Measurements from ENCODE around the gene ELK1. TPM values are rescaled to one million over a fixed set of nuclear protein-coding genes. Genes with fewer than 3 reads are reported as not detected.
A peak's percentile ranks its signal among the peaks of the same experiment; 100 is the strongest.

The ELK1 gene
- total and polyA plus RNA-seq, 2 of the 8 experiments (the other 6 are each of a cell fraction or from before 2014, with no cell fraction given) = 31.9 to 42.2 TPM

- Histone ChIP-seq H3K79me1 (ENCODE audit: low read depth, low read length) (no peaks in the 10 kb centered on the region; the same call in 1 of the 2 replicates), H3K9me3 (ENCODE audit: insufficient read depth in 2 of 2, low read depth in 1 of 2, low read length in 1 of 2) (no peaks in the 10 kb centered on the region), H3K27ac (ENCODE audit: low read depth, low read length) (peak overlapping the region; percentile 73), H3K56ac (replicated peaks; ENCODE audit: insufficient read length, low read depth, low read length) (no peak overlapping the region), H2BK120ac (replicated peaks; ENCODE audit: low read depth, low read length) (no peak overlapping the region), H4K5ac (ENCODE audit: insufficient read length, low read depth, low read length) (no peak overlapping the region), H3K79me2 (ENCODE audit: control insufficient read depth in 1 of 2, insufficient read depth in 2 of 2, low read length in 2 of 2) (peaks cover 4 to 18% of the 10 kb centered on the region in 2 experiments; a peak in 3 of 4 replicates), H4K8ac (ENCODE audit: extremely low read depth, insufficient read depth, low read length) (no peak overlapping the region), H2AK5ac (ENCODE audit: low read depth, low read length) (no peak overlapping the region), H2BK12ac (ENCODE audit: low read depth, low read length) (no peak overlapping the region), H3K9ac (replicated peaks in 1 of 4; ENCODE audit: extremely low read depth in 1 of 4, low read depth in 3 of 4, low read length in 3 of 4) (peak overlapping the region in 3 of 4 experiments; percentile 48 to 74 (median 68); a peak in 6 of 7 replicates), H2AFZ (ENCODE audit: low read length) (peak overlapping the region; percentile 76; the same call in 1 of the 2 replicates), H4K91ac (replicated peaks; ENCODE audit: insufficient read length, low read length) (no peak overlapping the region), H3K4me2 (ENCODE audit: insufficient read depth in 1 of 2, low read depth in 2 of 2, low read length in 2 of 2) (peak overlapping the region; percentile 82 to 92), H3K4me3 (ENCODE audit: extremely low read depth in 1 of 4, insufficient read depth in 2 of 4, low read depth in 3 of 4, low read length in 4 of 4) (peak overlapping the region; percentile 54 to 69 (median 64); a peak in 7 of 8 replicates), H2BK5ac (ENCODE audit: low read depth, low read length) (no peak overlapping the region; the same call in 1 of the 2 replicates), H4K20me1 (replicated peaks in 1 of 2; ENCODE audit: control insufficient read depth in 1 of 2, insufficient read depth in 2 of 2, low read length in 2 of 2) (peaks cover 0 to 1% of the 10 kb centered on the region in 2 experiments), H2BK20ac (ENCODE audit: low read length) (no peak overlapping the region), H3K4me1 (replicated peaks in 1 of 4; ENCODE audit: control insufficient read depth in 3 of 4, insufficient read depth in 4 of 4, low read length in 3 of 4) (peaks cover 0 to 6% (median 1%) of the 10 kb centered on the region in 4 experiments; a peak in 3 of 7 replicates), H3K23ac (ENCODE audit: insufficient read length) (no peak overlapping the region), H3K27me3 (replicated peaks in 1 of 4; ENCODE audit: control insufficient read depth in 3 of 4, extremely low read depth in 1 of 4, insufficient read depth in 3 of 4, low read length in 3 of 4) (no peaks in the 10 kb centered on the region), H2BK15ac (ENCODE audit: low read length) (no peak overlapping the region), H3K14ac (ENCODE audit: insufficient read length) (no peak overlapping the region), H3K18ac (ENCODE audit: extremely low read depth, low read length) (no peak overlapping the region; the same call in 1 of the 2 replicates), H3K36me3 (ENCODE audit: control insufficient read depth in 2 of 4, insufficient read depth in 4 of 4, low read length in 3 of 4) (peaks cover 0 to 6% (median 3%) of the 10 kb centered on the region in 4 experiments; a peak in 3 of 8 replicates), H3K23me2 (ENCODE audit: low read depth, low read length) (no peaks in the 10 kb centered on the region; the same call in 1 of the 2 replicates), H3K4ac (replicated peaks; ENCODE audit: insufficient read length, low read depth, low read length) (no peak overlapping the region)
- FAIRE-seq = peak; percentile 32
- TF ChIP-seq POLR2A (IDR thresholded peaks at IDR 0.05; ENCODE audit: control extremely low read depth in 1 of 2, low read depth in 2 of 2, low read length in 2 of 2) = no peak; a peak in 1 of 3 replicates
- peak; percentile 66 for TF ChIP-seq POLR2AphosphoS5 (IDR thresholded peaks at IDR 0.05; ENCODE audit: low read depth, low read length)
- 0 out of 2 replicates have a peak, but pooled peaks have one; percentile 30 for TF ChIP-seq PHF8 (conservative IDR thresholded peaks at IDR 0.05; ENCODE audit: low read depth, low read length)
- peak; percentile 75; the same call in 1 of the 2 replicates for TF ChIP-seq EGR1 (IDR thresholded peaks at IDR 0.05; ENCODE audit: borderline replicate concordance, low read depth, low read length)
- TF ChIP-seq SIN3A (conservative IDR thresholded peaks at IDR 0.05 in 1 of 2, IDR thresholded peaks at IDR 0.05 in 1 of 2; ENCODE audit: low read depth in 1 of 2, low read length in 2 of 2) = peak in 1 of 2 experiments; percentile 46; a peak in 1 of 4 replicates
- TF ChIP-seq TBP (IDR thresholded peaks at IDR 0.05; ENCODE audit: low read depth, low read length) = no peak
- DNase-seq (ENCODE audit: low read depth in 1 of 2, low spot score in 2 of 2) = no peak
- ChIA-PET POLR2A (ENCODE audit: partially characterized antibody) (no interaction called here), CTCF (ENCODE audit: partially characterized antibody) (interaction anchor here (1.3 kb wide), 1 partner anchor 9 kb away, joined by 4 read pairs; no protein-coding TSS in a partner anchor)
- WGBS, 2 experiments (ENCODE audit: extremely low coverage in 1 of 2, insufficient coverage in 1 of 2, insufficient read length in 1 of 2, insufficient replicate concordance in 2 of 2, low coverage in 1 of 2, low lambda C conversion rate in 2 of 2, missing lambda C conversion rate in 1 of 2) = 12% methylated on average over 17 of the region's 19 CpGs; no CpG with 5 or more reads in 1 of the 2 experiments
Measured at GRCh38 chrX:47651043-47651905, 911 bp upstream of the ELK1 start.

Measured in H1 (cell line).